Muscle layer of colon (tissue), 2 donors: ENCODE measurements around the gene GET4.

Experiments used
- H3K27ac ChIP-seq: one replicate; pipeline ENCODE4 v1.7.0; 2013; ENCODE audit warnings: low read depth, mild to moderate bottlenecking, low read length, moderate library complexity
- H3K27me3 ChIP-seq, 2 donors: one replicate each; pipeline ENCODE4 v1.7.0; 2013; ENCODE audit warnings: low read length in 2 of 2, mild to moderate bottlenecking in 2 of 2; ENCODE audit not compliant: insufficient read depth in 2 of 2, control insufficient read depth in 1 of 2
- H3K36me3 ChIP-seq: one replicate; pipeline ENCODE4 v1.7.0; 2013; ENCODE audit warnings: mild to moderate bottlenecking, low read length; ENCODE audit not compliant: insufficient read depth
- H3K4me1 ChIP-seq: one replicate; pipeline ENCODE4 v1.7.0; 2013; ENCODE audit warnings: mild to moderate bottlenecking, low read length; ENCODE audit not compliant: insufficient read depth
- H3K4me3 ChIP-seq, 2 donors: one replicate each; pipeline ENCODE4 v1.7.0; 2013; ENCODE audit warnings: low read length in 2 of 2, low read depth in 1 of 2, mild to moderate bottlenecking in 1 of 2, moderate library complexity in 1 of 2
- H3K9ac ChIP-seq: one replicate; pipeline ENCODE4 v1.7.0; 2013; ENCODE audit warnings: low read length
- H3K9me3 ChIP-seq: one replicate; pipeline ENCODE4 v1.7.0; 2013; ENCODE audit warnings: mild to moderate bottlenecking, low read length
- donor health status: abdominal sarcoma.
- donor health status: Adenocarcinoma of cecum.

GET4 gene

DNA sequence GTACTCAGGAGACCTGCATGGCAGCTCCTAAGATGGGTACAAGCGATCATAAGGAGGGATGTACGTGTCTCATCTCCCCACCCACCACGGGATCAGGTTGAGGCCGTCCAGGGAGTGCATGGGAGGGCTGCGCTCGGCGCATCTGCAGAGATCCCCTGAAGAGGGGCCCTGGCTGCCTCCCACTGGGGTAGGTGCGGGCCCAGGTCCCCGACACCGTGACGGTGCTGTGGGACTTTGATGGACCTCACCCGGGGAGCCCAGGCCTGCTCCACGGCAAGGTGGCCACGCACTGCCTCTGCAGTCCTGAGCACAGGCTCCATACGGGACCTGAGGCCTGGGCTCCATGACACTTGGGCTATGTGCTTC is 12.7 kb downstream of the GET4 start:
- Histone ChIP-seq H3K9ac (no peak overlapping the region), H3K27ac (no peak overlapping the region), H3K4me3 (no peak overlapping the region), H3K27me3 (no peaks in the 10 kb centered on the region), H3K4me1 (no peaks in the 10 kb centered on the region), H3K36me3 (peaks cover 58% of the 10 kb centered on the region), H3K9me3 (no peaks in the 10 kb centered on the region)

DNA sequence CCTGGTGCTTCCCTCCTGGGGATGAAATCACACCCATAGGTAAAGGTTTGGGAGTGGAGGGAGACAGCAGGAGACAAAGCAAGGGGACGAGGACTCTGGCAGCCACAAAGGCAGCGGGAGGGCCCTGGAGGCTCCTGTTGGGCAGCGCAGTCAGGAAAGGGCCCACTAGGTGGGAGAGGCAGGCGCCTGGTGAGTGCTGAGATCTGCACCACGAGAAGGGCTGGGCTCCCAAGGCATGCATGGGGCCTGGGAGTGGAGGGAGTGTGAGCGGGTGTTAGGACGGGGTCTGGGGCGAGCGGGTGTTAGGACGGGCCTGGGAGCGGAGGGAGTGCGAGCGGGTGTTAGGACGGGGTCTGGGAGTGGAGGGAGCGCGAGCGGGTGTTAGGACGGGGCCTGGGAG is 13.0 kb downstream of the GET4 start:
- Histone ChIP-seq H3K9ac (no peak overlapping the region), H3K4me1 (no peaks in the 10 kb centered on the region), H3K36me3 (peaks cover 60% of the 10 kb centered on the region), H3K4me3 (no peak overlapping the region), H3K27ac (no peak overlapping the region), H3K9me3 (no peaks in the 10 kb centered on the region), H3K27me3 (no peaks in the 10 kb centered on the region)

DNA sequence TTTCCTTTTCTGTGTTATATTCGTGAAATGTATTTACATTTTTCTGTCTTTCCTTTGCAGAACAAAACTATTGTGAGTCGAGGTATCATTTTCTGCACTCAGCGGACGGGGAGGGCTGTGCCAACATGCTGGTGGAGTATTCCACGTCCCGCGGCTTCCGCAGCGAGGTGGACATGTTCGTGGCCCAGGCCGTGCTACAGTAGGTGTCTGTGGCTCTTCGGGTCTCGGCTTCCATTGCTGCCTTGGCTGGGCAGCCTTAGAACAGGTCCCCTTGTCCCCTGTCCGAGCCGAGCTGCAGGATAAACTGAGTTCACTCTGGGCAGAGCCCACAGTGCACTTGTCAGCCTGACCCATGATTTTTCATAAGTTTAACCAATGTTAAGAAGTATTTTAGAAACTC is 14.5 kb downstream of the GET4 start:
- Histone ChIP-seq H3K36me3 (peaks cover 69% of the 10 kb centered on the region), H3K4me3 (no peak overlapping the region), H3K4me1 (no peaks in the 10 kb centered on the region), H3K27me3 (no peaks in the 10 kb centered on the region), H3K9ac (no peak overlapping the region), H3K27ac (no peak overlapping the region), H3K9me3 (no peaks in the 10 kb centered on the region)

DNA sequence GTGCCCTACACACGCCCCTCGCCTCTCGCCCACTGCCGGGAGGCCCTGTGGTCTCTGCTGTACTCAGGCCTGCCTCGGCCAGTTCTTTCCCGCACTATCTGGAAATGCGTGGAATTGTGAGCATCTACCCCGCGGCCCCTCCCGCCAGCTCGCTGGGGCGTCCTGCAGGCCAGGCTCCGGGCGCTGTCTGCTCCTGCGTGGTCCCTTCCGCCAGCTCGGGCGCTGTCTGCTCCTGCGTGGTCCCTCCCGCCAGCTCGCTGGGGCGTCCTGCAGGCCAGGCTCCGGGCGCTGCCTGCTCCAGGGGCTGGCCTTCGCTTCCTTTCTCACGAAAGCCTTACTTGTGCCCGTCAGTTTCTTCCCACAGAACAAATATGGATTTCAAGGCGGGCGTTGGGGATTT is 14.9 kb downstream of the GET4 start:
- Histone ChIP-seq H3K4me3 (no peak overlapping the region), H3K9me3 (no peaks in the 10 kb centered on the region), H3K27me3 (no peaks in the 10 kb centered on the region), H3K36me3 (peaks cover 74% of the 10 kb centered on the region), H3K4me1 (no peaks in the 10 kb centered on the region), H3K9ac (no peak overlapping the region), H3K27ac (no peak overlapping the region)

DNA sequence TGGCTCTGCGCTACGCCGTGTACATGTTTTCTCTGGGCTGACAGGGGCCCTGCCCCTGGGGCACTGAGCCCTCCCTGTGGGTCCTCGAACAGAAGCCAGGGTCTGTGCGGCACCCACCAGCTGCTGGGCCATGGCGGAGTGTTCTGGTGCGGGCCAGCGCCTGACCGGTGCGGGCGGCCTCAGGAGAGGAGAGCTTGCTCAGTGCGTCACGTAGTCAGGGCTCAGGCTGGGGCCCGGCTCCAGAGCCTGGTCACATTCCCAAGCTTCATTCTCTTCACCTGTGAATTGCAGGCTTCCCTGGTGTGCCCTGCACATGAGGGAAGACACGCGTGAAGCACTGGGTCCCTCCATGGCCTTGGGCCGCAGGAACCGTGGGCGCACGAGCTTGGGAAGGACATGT is 15.5 kb downstream of the GET4 start:
- Histone ChIP-seq H3K36me3 (peaks cover 74% of the 10 kb centered on the region), H3K27me3 (no peaks in the 10 kb centered on the region), H3K9ac (no peak overlapping the region), H3K9me3 (no peaks in the 10 kb centered on the region), H3K27ac (no peak overlapping the region), H3K4me1 (no peaks in the 10 kb centered on the region), H3K4me3 (no peak overlapping the region)

DNA sequence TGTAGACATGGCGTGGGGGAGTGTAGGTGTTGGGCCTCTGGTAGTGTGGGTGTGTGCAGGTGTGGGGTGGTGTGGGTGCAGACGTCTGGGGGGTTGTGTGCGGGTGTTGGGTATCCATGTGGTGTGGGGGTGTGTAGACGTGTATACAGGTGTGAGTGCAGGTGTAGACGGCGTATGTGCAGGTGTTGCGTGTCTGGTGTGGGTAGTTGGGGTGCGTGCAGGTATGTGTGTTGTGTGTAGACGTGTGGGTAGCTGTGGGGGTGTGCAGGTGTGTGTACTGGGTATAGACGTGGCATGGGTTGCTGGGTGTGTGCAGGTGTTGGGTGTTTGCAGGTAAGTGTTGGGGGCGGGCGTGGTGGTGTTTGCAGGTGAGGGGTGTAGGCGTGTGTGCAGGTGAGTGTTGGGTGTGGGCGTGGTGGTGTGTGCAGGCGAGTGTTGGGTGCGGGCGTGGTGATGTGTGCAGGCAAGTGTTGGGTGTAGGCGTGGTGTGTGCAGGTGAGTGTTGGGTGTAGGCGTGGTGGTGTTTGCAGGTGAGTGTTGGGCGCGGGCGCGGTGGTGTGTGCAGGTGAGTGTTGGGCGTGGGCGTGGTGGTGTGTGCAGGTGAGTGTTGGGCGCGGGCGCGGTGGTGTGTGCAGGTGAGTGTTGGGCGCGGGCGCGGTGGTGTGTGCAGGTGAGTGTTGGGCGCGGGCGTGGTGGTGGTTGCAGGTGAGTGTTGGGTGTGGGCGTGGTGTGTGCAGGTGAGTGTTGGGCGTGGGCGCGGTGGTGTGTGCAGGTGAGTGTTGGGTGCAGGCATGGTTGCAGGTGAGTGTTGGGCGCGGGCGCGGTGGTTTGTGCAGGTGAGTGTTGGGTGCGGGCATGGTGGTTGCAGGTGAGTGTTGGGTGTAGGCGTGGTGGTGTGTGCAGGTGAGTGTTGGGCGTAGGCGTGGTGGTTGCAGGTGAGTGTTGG is 16.6 kb downstream of the GET4 start:
- Histone ChIP-seq H3K4me1 (no peaks in the 10 kb centered on the region), H3K27me3 (no peaks in the 10 kb centered on the region), H3K9ac (no peak overlapping the region), H3K9me3 (no peaks in the 10 kb centered on the region), H3K36me3 (peaks cover 62% of the 10 kb centered on the region), H3K4me3 (no peak overlapping the region), H3K27ac (no peak overlapping the region)

DNA sequence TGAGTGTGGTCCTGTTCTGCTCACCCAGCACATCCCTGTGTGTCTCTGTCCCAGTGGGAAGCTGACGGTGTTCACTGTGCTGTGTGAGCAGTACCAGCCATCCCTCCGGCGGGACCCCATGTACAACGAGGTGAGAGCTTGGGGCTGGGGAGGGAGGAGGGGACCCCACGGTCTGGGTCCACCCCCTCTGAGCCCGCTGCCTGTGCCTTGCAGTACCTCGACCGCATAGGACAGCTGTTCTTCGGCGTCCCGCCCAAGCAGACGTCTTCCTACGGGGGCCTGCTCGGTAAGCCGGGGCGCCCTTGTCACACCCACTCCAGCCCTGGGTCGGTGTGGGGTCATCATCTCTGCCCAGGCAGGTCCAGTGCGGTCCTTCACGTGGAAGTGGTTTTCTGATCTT is 17.3 kb downstream of the GET4 start:
- Histone ChIP-seq H3K27ac (no peak overlapping the region), H3K36me3 (peaks cover 55% of the 10 kb centered on the region), H3K4me3 (no peak overlapping the region)

DNA sequence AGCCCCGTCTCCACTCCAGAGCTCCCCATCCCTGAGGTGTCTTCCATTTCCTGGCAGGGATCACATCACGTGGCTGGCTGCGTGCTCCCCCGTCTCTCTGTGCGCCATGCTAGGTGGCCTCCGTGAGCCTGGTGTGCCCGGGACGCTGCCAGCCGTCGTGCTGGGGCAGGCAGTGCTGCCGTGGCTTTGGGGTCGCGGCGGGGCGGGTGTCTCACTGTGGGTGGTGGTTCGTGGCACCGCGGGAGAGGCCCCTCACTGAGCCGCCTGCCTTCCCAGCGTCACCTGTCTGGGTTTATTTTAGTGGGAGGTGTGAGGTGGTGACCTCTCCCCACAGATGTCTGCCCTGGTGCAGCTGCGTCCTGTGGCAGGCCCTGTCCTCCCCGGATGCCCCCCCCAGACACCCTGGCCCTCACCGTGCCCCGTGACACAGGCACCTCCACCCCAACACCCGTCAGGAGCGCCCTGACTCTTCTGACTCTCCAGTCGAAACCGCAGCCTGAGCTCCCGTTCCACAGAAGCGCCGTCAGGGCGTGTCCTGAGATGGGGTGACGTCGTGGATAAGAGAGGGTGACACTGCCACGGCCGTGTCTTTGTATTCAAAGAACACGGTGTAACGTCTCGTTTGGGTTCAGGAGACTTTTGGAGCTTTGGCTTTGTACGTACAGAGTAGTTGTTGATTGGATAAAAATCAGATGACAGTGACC is 18.0 kb downstream of the GET4 start:
- H3K9me3 ChIP-seq: no peaks in the 10 kb centered on the region
- peaks cover 54% of the 10 kb centered on the region for H3K36me3 ChIP-seq

More for the DNA sequence above, 17.3 kb downstream of the GET4 start:
- H3K4me1 ChIP-seq: no peaks in the 10 kb centered on the region
- H3K27me3 ChIP-seq: no peaks in the 10 kb centered on the region
- no peaks in the 10 kb centered on the region for H3K9me3 ChIP-seq
- H3K9ac ChIP-seq: no peak overlapping the region

DNA sequence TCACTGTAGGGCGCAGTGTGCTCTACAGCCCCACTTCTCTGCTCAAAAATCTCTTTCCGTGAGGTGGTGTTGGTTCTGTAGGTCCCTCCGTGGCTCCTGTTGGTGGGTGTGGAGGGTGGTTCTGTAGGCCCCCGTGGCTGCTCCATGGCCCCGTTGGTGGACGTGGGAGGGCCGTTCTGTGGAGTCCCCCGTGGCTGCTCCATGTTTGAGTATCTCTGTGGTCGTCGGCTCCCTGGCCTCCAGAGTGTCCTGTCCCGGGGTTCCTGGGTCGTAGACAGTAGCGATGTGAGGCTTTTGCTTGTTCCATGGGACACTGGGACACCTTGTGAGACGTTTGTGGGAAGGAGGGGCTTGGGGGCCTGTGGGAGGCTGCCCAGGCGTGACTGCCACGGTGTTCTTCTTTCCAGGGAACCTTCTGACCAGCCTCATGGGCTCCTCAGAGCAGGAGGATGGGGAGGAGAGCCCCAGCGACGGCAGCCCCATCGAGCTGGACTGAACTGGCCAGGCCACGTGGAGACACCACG is 18.6 kb downstream of the GET4 start:
- H3K9ac ChIP-seq: no peak overlapping the region
- H3K4me1 ChIP-seq: no peaks in the 10 kb centered on the region
- no peak overlapping the region for H3K4me3 ChIP-seq
- H3K36me3 ChIP-seq: peaks cover 54% of the 10 kb centered on the region
- H3K27ac ChIP-seq: no peak overlapping the region
- H3K27me3 ChIP-seq: no peaks in the 10 kb centered on the region
- H3K9me3 ChIP-seq: no peaks in the 10 kb centered on the region

More for the DNA sequence above, 18.0 kb downstream of the GET4 start:
- no peak overlapping the region for H3K9ac ChIP-seq
- H3K4me1 ChIP-seq: no peaks in the 10 kb centered on the region
- no peaks in the 10 kb centered on the region for H3K27me3 ChIP-seq
- no peak overlapping the region for H3K27ac ChIP-seq
- no peak overlapping the region for H3K4me3 ChIP-seq

DNA sequence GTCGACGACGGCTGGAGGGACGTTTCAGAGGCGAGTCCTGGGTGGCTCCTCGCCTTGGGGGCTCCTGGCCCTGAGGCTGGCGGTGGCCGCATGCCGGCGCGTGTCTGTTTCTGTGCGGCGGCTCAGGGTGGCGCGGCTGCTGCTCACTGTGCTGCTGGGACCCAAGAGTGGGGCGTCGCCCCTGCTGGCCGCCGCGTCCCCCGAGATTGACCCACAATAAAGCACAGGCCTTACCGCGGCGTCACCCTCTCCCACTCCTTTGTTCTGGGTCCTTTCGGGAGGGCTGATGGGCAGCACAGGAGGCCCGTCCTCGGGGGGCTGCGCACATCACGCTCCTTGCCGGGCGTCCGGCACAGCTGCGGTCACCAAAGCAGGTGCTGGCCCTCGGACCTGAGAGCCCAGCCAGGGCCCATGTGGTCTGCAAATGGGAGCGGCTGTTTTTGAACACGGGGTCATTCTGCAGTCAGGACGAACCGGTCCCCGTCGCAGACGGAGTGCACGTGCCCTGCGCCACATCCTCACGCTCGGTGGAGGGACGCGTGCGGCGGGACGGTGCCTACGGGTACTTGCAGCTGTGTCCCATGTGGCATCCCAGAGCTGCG is 19.2 kb downstream of the GET4 start:
- Histone ChIP-seq H3K36me3 (peaks cover 54% of the 10 kb centered on the region), H3K27ac (no peak overlapping the region), H3K9me3 (no peaks in the 10 kb centered on the region), H3K4me1 (no peaks in the 10 kb centered on the region), H3K9ac (no peak overlapping the region), H3K27me3 (no peaks in the 10 kb centered on the region), H3K4me3 (no peak overlapping the region)

DNA sequence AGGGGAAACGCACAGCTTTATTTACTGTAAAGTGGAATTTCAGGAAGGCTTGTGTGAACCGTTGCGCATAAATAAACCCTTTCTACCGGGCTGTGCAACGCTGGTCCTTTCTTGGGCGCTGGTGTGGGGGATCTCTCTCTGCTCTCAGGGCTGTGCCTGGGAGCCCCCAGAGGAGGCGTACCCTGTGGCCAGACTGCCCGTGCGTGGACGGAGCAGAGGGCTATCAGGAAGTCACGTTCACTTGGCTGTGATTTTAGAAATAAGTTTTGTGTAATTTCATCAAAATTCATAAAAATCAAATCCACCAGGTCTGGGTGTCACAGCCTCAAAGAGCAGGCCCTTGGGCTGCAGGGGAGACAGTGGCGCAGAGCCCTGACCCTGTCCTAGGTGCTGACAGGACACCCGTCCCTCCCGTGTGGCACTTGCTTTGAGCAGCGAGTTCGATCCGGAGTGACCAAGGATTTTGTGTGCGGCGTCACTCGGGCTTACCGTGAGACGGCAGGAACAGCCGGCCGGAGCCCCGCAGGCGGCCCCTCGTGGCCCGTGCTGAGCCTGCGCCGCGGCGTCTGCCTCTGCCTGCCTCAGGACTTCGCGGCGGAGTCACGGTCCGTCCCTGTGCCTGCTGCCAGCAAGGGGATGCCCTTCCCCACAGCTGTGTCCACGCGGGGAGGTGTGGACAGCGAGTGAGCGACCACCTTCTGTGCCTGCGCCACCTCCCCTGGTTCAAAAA is 20.2 kb downstream of the GET4 start:
- Histone ChIP-seq H3K9ac (no peak overlapping the region), H3K27me3 (no peaks in the 10 kb centered on the region), H3K27ac (no peak overlapping the region), H3K4me1 (peaks cover 6% of the 10 kb centered on the region), H3K4me3 (no peak overlapping the region), H3K36me3 (peaks cover 45% of the 10 kb centered on the region), H3K9me3 (no peaks in the 10 kb centered on the region)
